ENCODE data around the gene SUN1.

The SUN1 gene

GRCh38 chr7:867406-868188 lies 35.3 kb downstream of the SUN1 start:
- TF ChIP-seq REST (IDR thresholded peaks at IDR 0.05; ENCODE audit: insufficient read depth in 1 of 2, low read depth in 2 of 2, low read length in 2 of 2) (no peak), SIN3A (IDR thresholded peaks at IDR 0.05; ENCODE audit: borderline replicate concordance, insufficient read depth, low read length) (no peak), TAF1 (IDR thresholded peaks at IDR 0.05; ENCODE audit: borderline replicate concordance, insufficient read depth, low read length) (no peak), POLR2AphosphoS5 (IDR thresholded peaks at IDR 0.05; ENCODE audit: low read depth, low read length) (no peak), FOXP2 (optimal IDR thresholded peaks at IDR 0.05; ENCODE audit: borderline replicate concordance, extremely low read depth, extremely low read length, insufficient read depth) (no peak)

- TF ChIP-seq REST (IDR thresholded peaks at IDR 0.05; ENCODE audit: insufficient read depth in 1 of 2, low read depth in 2 of 2, low read length in 2 of 2) (no peak), POLR2AphosphoS5 (IDR thresholded peaks at IDR 0.05; ENCODE audit: low read depth, low read length) (no peak), TAF1 (IDR thresholded peaks at IDR 0.05; ENCODE audit: borderline replicate concordance, insufficient read depth, low read length) (no peak), FOXP2 (optimal IDR thresholded peaks at IDR 0.05; ENCODE audit: borderline replicate concordance, extremely low read depth, extremely low read length, insufficient read depth) (no peak), SIN3A (IDR thresholded peaks at IDR 0.05; ENCODE audit: borderline replicate concordance, insufficient read depth, low read length) (no peak)
These were observed 35.9 kb downstream of the SUN1 start for GRCh38 chr7:868189-868486.

GRCh38 chr7:869348-869747 lies 37.1 kb downstream of the SUN1 start:
- TF ChIP-seq TAF1 (IDR thresholded peaks at IDR 0.05; ENCODE audit: borderline replicate concordance, insufficient read depth, low read length) (no peak), POLR2AphosphoS5 (IDR thresholded peaks at IDR 0.05; ENCODE audit: low read depth, low read length) (no peak), SIN3A (IDR thresholded peaks at IDR 0.05; ENCODE audit: borderline replicate concordance, insufficient read depth, low read length) (no peak), FOXP2 (optimal IDR thresholded peaks at IDR 0.05; ENCODE audit: borderline replicate concordance, extremely low read depth, extremely low read length, insufficient read depth) (no peak), REST (IDR thresholded peaks at IDR 0.05; ENCODE audit: insufficient read depth in 1 of 2, low read depth in 2 of 2, low read length in 2 of 2) (no peak)

GRCh38 chr7:871900-872537 lies 39.7 kb downstream of the SUN1 start:
- TF ChIP-seq REST (IDR thresholded peaks at IDR 0.05; ENCODE audit: insufficient read depth in 1 of 2, low read depth in 2 of 2, low read length in 2 of 2), result no peak
- TF ChIP-seq POLR2AphosphoS5 (IDR thresholded peaks at IDR 0.05; ENCODE audit: low read depth, low read length), result no peak
- TF ChIP-seq SIN3A (IDR thresholded peaks at IDR 0.05; ENCODE audit: borderline replicate concordance, insufficient read depth, low read length), result no peak
- no peak for TF ChIP-seq TAF1 (IDR thresholded peaks at IDR 0.05; ENCODE audit: borderline replicate concordance, insufficient read depth, low read length)
- no peak for TF ChIP-seq FOXP2 (optimal IDR thresholded peaks at IDR 0.05; ENCODE audit: borderline replicate concordance, extremely low read depth, extremely low read length, insufficient read depth)

Measured in PFSK-1 (cell line).